ENCODE results near the gene BRIX1.
A peak's percentile ranks its signal among the peaks of the same experiment; 100 is the strongest.

The BRIX1 gene
- 56.6 to 207 reads per million in 2 experiments for total RNA-seq

DNA sequence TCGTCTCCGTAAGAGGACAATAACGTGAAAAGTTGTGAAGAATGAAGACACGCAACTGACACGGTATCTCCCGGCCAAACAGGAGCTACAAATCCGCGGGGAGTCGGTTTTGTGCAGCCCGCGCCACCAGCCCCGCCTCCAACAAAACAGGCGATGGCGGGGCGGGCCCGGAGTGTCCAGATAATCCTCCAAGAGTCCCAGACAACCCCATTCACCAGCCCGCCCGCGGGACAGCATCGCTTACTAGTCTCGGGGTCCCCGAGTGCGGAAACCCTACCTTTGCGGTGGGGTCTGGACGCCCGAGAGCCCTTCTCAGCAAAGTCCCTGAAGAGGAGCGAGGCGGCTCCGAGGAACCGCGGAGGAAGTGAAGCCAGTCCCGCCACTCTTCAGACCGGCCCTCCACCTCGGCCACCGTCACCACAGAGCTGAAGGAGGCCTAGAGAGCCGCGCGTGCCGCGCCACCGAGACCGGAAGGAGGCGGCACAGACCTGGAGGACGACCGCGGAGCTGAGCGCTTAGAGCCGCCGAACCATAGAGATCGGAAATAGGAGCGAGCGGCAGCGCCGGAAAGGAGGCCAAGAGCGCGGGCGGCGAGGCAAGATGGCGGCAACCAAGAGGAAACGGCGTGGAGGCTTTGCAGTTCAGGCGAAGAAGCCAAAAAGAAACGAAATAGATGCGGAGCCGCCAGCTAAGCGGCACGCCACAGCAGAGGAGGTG lies at the start of gene BRIX1, which contains the start of gene RAD1:
BRIX1 (plus strand) TSS at position 573 of the 717 bp plus-strand sequence; CDS start at position 601, 28 bp downstream.
RAD1 (minus strand) TSS at position 366 of the 717 bp plus-strand sequence. CDS start 612 bp downstream, outside the sequence.
- peak; percentile 87 for DNase-seq (ENCODE audit: low read depth)

DNA sequence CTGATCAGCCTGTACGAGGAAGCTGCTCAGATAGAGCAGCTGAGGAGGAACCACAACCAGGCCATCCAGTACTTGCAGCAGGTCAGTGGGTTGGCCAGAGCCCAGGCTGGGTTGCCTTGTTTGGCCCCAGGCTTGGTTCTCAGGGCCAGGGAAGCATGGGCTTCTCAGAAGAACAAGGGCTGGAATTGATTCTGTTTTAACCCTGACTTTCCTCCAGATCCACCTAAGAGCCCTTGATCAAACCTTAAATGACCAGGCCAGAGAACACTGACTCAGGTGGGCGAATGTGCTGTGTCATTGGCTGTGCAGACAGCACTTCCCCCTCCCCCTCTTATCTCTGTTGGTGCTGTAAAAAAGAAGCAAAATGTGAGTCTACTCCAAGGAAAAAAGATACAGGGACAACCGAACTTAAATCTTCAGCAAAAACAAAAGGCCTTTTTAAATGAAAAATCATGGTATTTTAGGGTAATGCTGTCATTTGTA lies 48.5 kb upstream of the BRIX1 start:
- no peak for DNase-seq (ENCODE audit: low read depth)

GRCh38 chr5:34867660-34868059 lies 47.9 kb upstream of the BRIX1 start:
- DNase-seq (ENCODE audit: low read depth): no peak

- DNase-seq (ENCODE audit: low read depth): no peak
These were observed 46.7 kb upstream of the BRIX1 start for GRCh38 chr5:34868791-34869190.

DNA sequence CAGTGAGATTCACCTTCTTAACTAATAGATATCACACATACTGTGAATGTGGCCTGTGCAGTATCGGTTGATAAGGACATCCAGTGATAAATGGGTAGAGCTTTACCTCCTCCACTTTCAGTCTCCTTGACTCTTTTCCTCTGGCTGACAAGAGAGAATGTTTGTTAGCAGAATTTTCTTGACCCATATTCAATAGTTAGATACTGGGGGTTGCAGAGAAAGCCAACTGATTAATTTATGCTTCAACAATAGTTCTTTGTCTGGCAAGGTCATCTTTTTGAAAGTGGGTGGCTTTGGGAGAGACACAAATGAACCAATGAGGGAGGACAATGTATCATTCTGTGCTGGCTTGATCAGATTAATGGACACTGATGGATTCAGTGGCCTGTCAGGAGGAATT lies 46.3 kb upstream of the BRIX1 start:
- no peak for DNase-seq (ENCODE audit: low read depth)

GRCh38 chr5:34870382-34870781 lies 45.1 kb upstream of the BRIX1 start:
- DNase-seq (ENCODE audit: low read depth): no peak

GRCh38 chr5:34876275-34876674 lies 39.2 kb upstream of the BRIX1 start:
- DNase-seq (ENCODE audit: low read depth): no peak

- DNase-seq (ENCODE audit: low read depth): no peak
These were observed 34.3 kb upstream of the BRIX1 start for GRCh38 chr5:34881246-34881645.

DNA sequence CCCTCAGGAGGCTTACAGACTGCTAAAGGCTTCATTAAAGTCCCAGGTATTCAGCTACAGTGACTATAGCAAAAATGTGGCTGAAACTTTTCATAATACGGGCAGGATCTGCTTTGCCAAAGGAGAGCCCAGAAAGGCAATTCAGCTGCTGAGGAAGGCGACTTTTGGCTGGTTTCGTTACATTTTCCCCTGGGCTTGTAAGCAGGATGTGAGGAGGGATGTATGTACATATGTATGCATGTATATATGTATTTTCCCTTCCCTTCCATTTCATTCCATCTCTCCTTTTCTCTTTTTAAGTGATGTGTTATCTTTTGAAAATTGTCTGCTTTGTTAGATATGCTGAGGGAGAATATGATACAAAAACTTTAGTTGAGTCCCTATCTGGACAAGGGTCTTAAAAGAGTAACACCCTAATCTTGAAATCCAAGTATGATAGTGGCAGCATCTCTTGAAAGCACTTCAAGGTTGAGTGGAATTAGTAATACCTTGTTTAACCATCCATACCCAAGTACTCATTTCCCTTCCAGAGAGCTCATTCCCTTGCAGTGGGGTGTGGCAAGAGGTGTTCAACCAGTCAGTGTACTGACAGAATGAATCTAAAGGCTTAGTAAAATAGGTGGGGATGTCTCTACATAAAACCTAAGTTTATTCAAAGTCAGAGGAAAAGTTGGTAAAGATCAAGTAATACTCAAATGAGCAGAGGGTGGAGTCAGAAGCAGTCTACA lies 29.0 kb upstream of the BRIX1 start:
- DNase-seq (ENCODE audit: low read depth): no peak

GRCh38 chr5:34889394-34889793 lies 26.1 kb upstream of the BRIX1 start:
- DNase-seq (ENCODE audit: low read depth): no peak

DNA sequence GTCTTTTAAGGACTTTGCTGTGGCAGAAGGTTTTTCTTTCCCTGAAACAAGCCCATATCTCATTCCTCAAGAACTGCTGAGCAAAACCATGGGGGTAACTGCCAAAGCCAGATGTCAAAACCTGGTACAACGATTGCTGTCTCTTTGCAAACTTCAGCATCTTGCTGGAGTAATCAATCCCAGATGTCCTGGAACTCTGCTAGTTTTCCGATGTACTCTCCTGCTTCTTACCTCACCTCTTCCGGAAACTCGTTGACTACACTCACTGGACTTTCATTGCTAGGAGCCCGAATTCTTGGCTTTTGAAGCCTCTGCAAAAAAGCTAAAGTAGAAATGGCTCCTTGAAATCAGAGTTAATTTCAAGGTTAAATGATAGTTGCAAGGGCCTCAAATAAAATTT lies 23.5 kb upstream of the BRIX1 start:
- no peak for DNase-seq (ENCODE audit: low read depth)

- no peak for DNase-seq (ENCODE audit: low read depth)
These were observed 23.1 kb upstream of the BRIX1 start for GRCh38 chr5:34892414-34892813.

- no peak for DNase-seq (ENCODE audit: low read depth)
These were observed 20.8 kb upstream of the BRIX1 start for GRCh38 chr5:34894716-34895115.

DNA sequence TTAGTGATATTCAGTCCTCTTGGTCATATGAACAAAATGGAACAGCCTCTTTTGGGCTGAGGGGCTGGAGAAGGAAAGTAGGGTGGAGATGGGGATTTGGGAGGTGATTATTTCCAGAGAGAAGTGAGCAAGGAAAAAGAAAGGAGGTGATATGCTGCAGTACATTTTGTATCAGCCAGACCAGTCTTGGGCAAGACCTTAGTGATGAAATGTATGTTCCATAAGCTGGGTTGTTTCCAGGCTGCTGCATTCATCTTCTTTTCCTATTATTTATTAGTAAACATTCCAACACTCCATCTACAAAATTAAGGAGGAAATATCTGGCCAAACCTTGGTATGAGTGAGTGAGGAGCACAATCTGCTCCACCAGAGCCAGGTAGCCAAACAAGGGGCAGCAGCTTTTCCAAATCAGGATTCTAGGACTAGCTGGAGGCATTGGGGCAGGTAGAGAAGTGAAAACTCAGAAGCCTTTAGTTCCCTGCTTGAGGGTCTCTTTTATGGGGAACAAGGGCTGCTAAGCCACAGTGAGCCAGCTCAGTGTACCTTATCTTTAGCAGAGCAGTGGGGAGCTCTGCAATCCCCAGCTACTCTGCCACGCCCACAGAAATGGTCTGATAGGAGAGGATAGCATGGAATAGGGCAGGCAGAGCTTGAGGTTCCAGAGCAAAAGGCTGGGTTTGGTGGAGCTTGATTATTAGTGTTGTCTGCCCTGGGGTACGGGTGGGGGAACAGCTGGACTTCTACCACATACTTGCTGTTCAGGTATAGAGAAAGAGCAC lies 19.7 kb upstream of the BRIX1 start:
- no peak for DNase-seq (ENCODE audit: low read depth)

DNA sequence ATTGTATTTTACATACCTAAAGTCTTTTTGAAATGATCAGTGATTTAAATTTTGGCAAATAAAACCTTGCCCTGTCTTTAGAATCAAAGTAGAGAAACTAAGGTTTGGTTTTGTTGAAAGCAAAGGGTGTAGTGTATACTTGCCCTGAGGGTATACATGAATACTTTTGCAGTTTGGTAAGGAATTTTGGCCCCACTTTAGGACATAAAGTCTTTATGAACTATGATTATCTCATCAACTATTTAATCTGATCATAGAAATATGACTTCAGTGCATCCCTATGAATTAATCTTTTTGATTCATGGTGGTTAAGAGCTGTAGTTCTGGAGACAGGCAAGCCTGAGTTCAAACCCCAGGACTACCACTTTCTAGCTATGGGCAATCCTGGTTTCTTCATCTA lies 17.9 kb upstream of the BRIX1 start:
- DNase-seq (ENCODE audit: low read depth): no peak

DNA sequence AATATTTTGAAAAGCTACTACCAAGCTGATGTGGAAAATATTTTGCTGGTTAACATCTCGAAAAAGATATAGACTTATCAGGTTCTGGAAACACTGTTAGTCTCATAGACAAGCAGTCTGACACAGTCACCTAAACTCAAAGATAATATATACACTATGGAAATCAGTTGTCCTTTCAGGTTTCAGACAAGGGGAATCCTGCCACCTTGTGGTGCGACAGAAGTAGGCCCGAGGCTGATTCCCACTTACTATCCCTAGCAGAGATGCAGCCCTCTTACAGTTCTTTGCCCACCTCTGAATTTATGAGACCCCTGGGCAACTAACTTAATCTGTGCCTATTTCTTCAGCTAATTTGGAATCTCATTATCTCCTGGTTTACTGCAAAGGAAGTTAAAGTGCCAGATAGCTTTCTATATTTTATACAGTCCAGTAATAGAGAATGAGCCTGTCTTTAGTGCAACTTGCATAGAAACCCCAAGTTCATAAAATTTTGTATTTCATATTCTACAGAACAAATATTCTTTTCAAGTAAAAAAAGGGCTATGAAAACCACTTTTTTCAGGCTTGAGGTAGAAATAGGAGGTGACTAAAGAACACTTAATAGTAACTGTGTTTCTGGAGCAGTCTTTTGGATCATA lies 17.1 kb upstream of the BRIX1 start:
- peak; percentile 43 for DNase-seq (ENCODE audit: low read depth)

GRCh38 chr5:34899066-34899465 lies 16.4 kb upstream of the BRIX1 start:
- DNase-seq (ENCODE audit: low read depth): no peak

DNA sequence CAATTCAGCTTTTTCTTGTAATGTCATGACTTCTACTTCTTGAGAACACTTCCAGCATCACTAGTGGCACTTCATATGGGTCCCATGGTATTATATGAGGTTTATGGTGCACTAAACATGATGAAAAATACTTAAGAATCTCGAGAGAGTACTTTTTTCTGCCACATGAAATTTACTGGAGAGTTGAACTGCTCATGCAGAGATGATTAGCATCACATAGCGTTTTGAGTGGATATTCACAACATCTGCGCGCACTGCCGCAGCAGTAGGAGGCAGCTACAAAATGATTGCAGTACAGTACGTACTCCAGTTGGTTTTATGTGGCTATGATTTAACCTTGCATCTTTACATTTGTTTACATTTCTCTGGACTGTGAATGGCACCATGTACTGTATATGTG lies 14.9 kb upstream of the BRIX1 start:
- DNase-seq (ENCODE audit: low read depth): no peak

GRCh38 chr5:34903260-34903659 lies 12.3 kb upstream of the BRIX1 start:
- no peak for DNase-seq (ENCODE audit: low read depth)

- no peak for DNase-seq (ENCODE audit: low read depth)
These were observed 9.9 kb upstream of the BRIX1 start for GRCh38 chr5:34905564-34905963.

- no peak for DNase-seq (ENCODE audit: low read depth)
These were observed 2.4 kb upstream of the BRIX1 start for GRCh38 chr5:34913072-34913471.

DNA sequence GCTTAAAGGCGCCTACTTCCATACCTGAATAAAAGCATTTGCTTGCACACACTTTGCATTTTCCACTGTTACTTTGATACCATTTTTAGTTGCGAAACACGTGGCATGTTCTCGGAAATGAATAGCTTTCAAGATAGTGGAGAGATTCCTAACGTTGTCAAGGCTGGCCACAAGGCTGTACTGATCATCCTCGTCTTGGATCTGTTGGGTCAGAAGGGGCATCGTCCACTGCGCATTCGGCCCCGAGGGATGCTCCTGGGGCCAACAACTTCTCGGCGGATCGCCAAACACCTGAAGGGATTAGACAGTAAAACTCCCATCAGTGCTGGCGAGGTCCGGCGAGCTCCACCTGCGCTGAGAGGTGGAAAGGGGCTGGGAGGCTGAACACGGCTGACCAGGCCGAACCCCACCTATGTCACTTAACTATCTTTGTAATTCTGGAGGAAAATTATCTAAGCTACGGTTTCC lies 806 bp upstream of the BRIX1 start:
- no peak for DNase-seq (ENCODE audit: low read depth)
